Lower leg skin (tissue), 4 donors: Measurements from ENCODE around the gene THSD4. TPM values are rescaled to one million over a fixed set of nuclear protein-coding genes. Genes with fewer than 3 reads are reported as not detected.

Source experiments
- DNase-seq, 2 donors: peaks; one replicate each; pipeline ENCODE4 v3.0.0-alpha.2; 2019; ENCODE audit warnings: low spot score in 2 of 2
- H3K4me3 ChIP-seq: fragments of 200-600 bp; sonication (generic); 2 replicates; pipeline ENCODE4 v1.5.1; 2017; ENCODE audit warnings: mild to moderate bottlenecking, low read depth; ENCODE audit not compliant: poor library complexity, severe bottlenecking
- POLR2A ChIP-seq, 2 donors: fragments of 450-650 bp; IDR thresholded peaks; one replicate each; pipeline ENCODE4 v1.6.1; 2016 to 2017; ENCODE audit warnings: antibody characterized with exemption in 2 of 2, mild to moderate bottlenecking in 1 of 2, moderate library complexity in 1 of 2
- WGBS, 2 donors: methylation state at CpG; one replicate each; pipeline ENCODE4 v1.1.5; 2018; 5-methylcytosine and 5-hydroxymethylcytosine counted together
- intact Hi-C: fragments of 100-400 bp; cut with DNase I; formaldehyde crosslinking; loops from one replicate; pipeline ENCODE4 v1.15.0; 2023; ENCODE audit warnings: low total_unique reads
- total RNA-seq, 4 donors: library from RNA; depleted of rRNA; stranded (reverse); fragments of >200 nt; gene quantifications; one replicate each; pipeline ENCODE4 v1.1.0, GENCODE V29; 2016
- TF ChIP-seq, protein P1 (sequence below), 3 donors: fragments of 450-650 bp; IDR thresholded peaks; one replicate each; pipeline ENCODE4 v1.5.1; 2016; ENCODE audit warnings: antibody characterized with exemption in 3 of 3, mild to moderate bottlenecking in 3 of 3, moderate library complexity in 2 of 3

THSD4 gene
- total RNA-seq, 4 donors from 2014 or later: 9.3 to 39.2 (median 32.8) TPM

DNA sequence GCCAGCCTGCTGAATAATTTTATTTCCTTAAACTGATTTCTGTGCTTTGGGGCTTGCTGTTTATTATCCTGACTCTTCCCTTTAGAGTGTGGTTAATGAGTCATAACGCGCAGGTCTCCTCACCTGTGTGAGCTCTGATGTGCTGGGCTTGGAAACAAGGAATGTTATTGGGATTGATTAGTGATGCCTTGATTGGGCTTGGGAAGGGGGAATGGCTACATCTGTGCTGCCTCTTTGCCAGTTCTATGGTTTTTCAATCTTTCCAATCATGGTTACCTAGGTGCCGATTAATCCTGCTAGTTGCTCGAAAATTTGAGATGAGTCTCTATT is 161.0 kb downstream of the THSD4 start:
- 90% methylated on average over 4 of the region's 4 CpGs for WGBS, 2 donors
- no peak for TF ChIP-seq POLR2A (IDR thresholded peaks at IDR 0.05)
- TF ChIP-seq, protein P1, sequence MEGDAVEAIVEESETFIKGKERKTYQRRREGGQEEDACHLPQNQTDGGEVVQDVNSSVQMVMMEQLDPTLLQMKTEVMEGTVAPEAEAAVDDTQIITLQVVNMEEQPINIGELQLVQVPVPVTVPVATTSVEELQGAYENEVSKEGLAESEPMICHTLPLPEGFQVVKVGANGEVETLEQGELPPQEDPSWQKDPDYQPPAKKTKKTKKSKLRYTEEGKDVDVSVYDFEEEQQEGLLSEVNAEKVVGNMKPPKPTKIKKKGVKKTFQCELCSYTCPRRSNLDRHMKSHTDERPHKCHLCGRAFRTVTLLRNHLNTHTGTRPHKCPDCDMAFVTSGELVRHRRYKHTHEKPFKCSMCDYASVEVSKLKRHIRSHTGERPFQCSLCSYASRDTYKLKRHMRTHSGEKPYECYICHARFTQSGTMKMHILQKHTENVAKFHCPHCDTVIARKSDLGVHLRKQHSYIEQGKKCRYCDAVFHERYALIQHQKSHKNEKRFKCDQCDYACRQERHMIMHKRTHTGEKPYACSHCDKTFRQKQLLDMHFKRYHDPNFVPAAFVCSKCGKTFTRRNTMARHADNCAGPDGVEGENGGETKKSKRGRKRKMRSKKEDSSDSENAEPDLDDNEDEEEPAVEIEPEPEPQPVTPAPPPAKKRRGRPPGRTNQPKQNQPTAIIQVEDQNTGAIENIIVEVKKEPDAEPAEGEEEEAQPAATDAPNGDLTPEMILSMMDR (IDR thresholded peaks at IDR 0.05): no peak
- intact Hi-C loops: no loop called here
- H3K4me3 ChIP-seq: no peak overlapping the region
- no peak for DNase-seq

DNA sequence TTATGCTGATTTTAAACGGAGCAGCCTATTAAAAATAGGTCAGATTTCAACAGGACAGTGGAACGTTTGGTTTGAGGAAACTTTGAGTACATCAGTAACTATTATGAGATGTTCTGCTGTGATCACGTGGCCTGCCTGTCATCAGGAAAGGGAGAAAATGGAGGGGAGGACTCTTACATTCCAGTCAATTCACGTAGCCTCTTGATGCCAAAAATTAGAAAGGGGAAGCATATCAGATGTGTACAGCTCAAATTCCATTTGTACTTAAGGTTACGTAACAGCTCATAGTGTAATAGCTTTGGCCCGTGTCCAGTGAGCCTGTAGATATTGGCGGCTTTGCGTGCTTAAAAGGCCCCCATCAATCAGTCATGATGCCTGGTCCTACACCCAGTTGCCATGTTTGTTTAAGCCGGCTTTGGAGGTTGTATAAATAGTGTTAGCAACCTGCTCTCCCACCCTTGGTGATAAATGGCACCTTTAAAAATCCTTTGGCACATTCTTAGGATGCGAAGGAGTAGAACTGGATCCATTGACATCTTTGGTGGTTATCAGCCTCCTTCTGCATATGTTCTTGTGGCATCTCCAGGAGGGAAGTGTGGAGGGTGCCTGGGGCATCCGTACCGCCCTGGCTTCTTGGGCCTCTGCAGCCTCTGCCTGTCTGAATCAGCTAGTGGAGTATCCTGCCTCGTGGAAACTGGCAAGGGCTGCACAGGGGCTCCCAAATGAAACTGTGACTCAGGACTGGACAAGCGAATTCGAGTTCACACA is 163.9 kb downstream of the THSD4 start:
- peak; percentile 74 to 90 for DNase-seq

DNA sequence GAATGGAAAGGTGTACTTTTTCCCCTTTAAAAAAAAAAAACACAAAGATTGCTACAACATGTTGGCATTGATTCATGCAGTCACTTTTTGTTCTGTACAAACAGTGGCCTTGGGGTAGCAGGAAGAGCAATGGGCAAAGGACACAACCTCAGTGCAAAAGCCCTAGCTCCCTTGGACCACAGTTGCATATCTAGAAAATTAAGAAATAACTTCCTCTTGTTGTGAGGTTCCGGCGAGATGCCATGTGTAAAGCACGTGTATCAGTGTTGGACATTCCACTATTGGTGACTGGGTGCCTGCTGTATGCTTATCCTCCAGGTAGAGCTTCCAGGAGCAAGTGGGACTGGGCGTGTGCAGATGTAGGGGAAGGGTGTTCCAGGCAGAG is 164.5 kb downstream of the THSD4 start:
- H3K4me3 ChIP-seq: no peak overlapping the region
- no peak for TF ChIP-seq POLR2A (IDR thresholded peaks at IDR 0.05)

More for the DNA sequence above, 163.9 kb downstream of the THSD4 start:
- H3K4me3 ChIP-seq: no peak overlapping the region
- TF ChIP-seq POLR2A (IDR thresholded peaks at IDR 0.05): no peak
- TF ChIP-seq, protein P1 (IDR thresholded peaks at IDR 0.05): no peak
- intact Hi-C loops: no loop called here
- WGBS, 2 donors: 31 to 33% methylated on average over 15 of the region's 15 CpGs

DNA sequence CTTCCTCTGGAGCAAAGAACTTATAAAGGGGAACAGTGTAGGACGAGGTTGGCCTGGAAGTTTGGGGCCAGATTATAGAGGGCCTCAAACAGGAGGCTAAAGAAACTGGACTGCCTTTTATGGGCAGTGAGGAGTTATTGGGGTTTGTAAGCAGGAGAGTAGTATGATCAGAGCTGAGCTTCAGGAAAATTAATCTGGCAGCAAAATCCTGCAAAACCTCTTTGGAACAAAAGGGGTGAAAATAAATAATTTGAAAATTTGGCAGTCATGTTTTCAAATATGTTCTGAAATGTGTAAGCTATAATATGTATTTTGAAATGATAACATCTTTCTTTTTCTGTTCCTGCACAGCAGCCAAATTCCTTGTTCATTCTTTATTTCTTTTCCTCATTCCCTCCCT is 164.9 kb downstream of the THSD4 start:
- no peak for TF ChIP-seq POLR2A (IDR thresholded peaks at IDR 0.05)
- TF ChIP-seq, protein P1 (IDR thresholded peaks at IDR 0.05): no peak
- H3K4me3 ChIP-seq: no peak overlapping the region
- DNase-seq: no peak
- WGBS, 2 donors: 82 to 89% methylated on average over 1 of the region's 1 CpG
- intact Hi-C loops: no loop called here

More for the DNA sequence above, 164.5 kb downstream of the THSD4 start:
- DNase-seq: no peak
- intact Hi-C loops: no loop called here
- 79 to 82% methylated on average over 4 of the region's 4 CpGs for WGBS, 2 donors

DNA sequence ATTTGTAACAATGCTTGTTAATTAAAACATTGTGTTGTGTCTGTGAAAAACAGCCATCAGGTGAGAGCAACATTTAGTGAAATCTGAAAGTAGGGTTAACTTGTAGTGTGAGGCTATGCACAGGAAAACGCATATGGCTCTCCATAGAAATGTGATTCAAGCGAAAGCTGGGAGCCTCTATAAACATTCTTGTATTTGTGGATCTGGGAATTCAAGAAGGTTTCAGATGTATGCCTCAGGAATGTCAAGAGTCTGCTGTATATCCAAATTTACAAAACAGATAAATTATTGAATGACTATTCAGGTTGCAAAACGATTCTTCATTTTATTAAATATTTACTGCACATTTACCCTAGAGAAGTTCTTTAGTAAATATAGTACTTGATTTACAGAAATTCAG is 166.0 kb downstream of the THSD4 start:
- WGBS, 2 donors: 79% methylated on average over 3 of the region's 3 CpGs
- DNase-seq: no peak
- intact Hi-C loops: no loop called here
- TF ChIP-seq POLR2A (IDR thresholded peaks at IDR 0.05): no peak
- TF ChIP-seq, protein P1 (IDR thresholded peaks at IDR 0.05): no peak
- H3K4me3 ChIP-seq: no peak overlapping the region

DNA sequence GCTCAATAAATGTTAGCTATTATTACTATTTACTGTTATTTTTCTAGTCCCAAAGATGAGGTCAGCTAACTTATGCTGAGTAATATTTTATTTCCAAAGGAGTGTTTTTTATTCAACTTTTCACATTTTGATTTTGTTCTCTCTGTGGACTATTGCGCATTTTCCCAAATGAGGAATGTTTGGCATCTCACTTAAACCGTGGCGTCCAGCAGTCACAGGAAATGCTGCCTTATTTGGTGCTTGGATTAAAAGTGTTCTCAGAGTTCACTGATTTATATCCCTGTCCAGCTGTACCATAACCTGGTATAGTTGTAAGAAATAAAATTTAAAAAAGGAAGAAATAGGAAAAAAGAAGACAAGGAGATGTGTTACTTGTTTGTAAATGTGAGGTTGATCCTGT is 166.8 kb downstream of the THSD4 start:
- no peak for TF ChIP-seq POLR2A (IDR thresholded peaks at IDR 0.05)
- TF ChIP-seq, protein P1 (IDR thresholded peaks at IDR 0.05): no peak
- DNase-seq: no peak
- H3K4me3 ChIP-seq: no peak overlapping the region
- intact Hi-C loops: no loop called here
- 63 to 68% methylated on average over 3 of the region's 3 CpGs for WGBS, 2 donors
